Measurements from ENCODE around the gene WDFY4.

Gene WDFY4

DNA sequence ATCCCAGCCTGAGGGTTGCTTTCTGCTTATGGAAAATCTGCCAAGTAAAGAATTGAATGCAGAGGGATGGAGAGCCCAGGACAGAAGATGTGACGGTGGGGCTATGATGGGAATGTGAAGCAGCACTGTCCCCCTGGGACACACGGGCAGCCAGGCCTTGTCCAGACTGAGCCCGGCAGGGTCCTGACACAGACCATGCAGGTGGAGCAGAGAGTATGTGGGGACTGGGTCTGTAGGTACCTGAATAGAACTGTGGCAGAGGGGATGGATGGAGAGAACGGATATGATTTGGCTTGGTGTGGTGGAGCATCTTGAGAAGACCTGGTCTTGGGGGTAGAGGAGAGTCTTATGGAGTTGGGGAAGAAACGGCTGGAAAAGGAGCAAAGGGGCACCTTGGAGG is 255.7 kb downstream of the WDFY4 start:
- no peak overlapping the region for H3K4me3 ChIP-seq (ENCODE audit: low read depth, low read length)
- no peaks in the 10 kb centered on the region for H3K36me3 ChIP-seq (ENCODE audit: control insufficient read depth in 2 of 2, insufficient read depth in 1 of 2, low read length in 2 of 2)
- H3K4me1 ChIP-seq (ENCODE audit: control insufficient read depth, insufficient read depth, low read length): no peaks in the 10 kb centered on the region
- H3K9me3 ChIP-seq (ENCODE audit: control insufficient read depth, insufficient read depth, low read depth, low read length): no peaks in the 10 kb centered on the region
- CTCF ChIA-PET: no interaction called here
- POLR2A ChIA-PET: no interaction called here
- TF ChIP-seq, protein P1, sequence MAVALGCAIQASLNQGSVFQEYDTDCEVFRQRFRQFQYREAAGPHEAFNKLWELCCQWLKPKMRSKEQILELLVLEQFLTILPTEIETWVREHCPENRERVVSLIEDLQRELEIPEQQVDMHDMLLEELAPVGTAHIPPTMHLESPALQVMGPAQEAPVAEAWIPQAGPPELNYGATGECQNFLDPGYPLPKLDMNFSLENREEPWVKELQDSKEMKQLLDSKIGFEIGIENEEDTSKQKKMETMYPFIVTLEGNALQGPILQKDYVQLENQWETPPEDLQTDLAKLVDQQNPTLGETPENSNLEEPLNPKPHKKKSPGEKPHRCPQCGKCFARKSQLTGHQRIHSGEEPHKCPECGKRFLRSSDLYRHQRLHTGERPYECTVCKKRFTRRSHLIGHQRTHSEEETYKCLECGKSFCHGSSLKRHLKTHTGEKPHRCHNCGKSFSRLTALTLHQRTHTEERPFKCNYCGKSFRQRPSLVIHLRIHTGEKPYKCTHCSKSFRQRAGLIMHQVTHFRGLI (tag by site-specific recombination; IDR thresholded peaks at IDR 0.05): no peak
- TF ChIP-seq, protein P2, sequence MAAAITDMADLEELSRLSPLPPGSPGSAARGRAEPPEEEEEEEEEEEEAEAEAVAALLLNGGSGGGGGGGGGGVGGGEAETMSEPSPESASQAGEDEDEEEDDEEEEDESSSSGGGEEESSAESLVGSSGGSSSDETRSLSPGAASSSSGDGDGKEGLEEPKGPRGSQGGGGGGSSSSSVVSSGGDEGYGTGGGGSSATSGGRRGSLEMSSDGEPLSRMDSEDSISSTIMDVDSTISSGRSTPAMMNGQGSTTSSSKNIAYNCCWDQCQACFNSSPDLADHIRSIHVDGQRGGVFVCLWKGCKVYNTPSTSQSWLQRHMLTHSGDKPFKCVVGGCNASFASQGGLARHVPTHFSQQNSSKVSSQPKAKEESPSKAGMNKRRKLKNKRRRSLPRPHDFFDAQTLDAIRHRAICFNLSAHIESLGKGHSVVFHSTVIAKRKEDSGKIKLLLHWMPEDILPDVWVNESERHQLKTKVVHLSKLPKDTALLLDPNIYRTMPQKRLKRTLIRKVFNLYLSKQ (tag by site-specific recombination; IDR thresholded peaks at IDR 0.05; ENCODE audit: borderline replicate concordance): no peak
- TF ChIP-seq ZBTB21 (tag by site-specific recombination; IDR thresholded peaks at IDR 0.05) (no peak), ZSCAN30 (tag by site-specific recombination; IDR thresholded peaks at IDR 0.05) (no peak), BCL11A (tag by site-specific recombination; IDR thresholded peaks at IDR 0.05; ENCODE audit: low read depth) (no peak), ZNF792 (tag by site-specific recombination; IDR thresholded peaks at IDR 0.05) (no peak), ZNF248 (tag by site-specific recombination; IDR thresholded peaks at IDR 0.05) (no peak), GFI1B (tag by site-specific recombination; IDR thresholded peaks at IDR 0.05) (no peak), ZEB2 (tag by site-specific recombination; IDR thresholded peaks at IDR 0.05) (no peak), ZSCAN16 (tag by site-specific recombination; IDR thresholded peaks at IDR 0.05) (no peak), ZNF768 (tag by site-specific recombination; IDR thresholded peaks at IDR 0.05) (no peak), SP3 (tag by site-specific recombination; IDR thresholded peaks at IDR 0.05) (no peak), ZNF791 (tag by site-specific recombination; IDR thresholded peaks at IDR 0.05) (no peak), ZNF391 (tag by site-specific recombination; IDR thresholded peaks at IDR 0.05; ENCODE audit: borderline replicate concordance, low read depth) (no peak), ZNF558 (tag by site-specific recombination; IDR thresholded peaks at IDR 0.05) (no peak), MYNN (tag by site-specific recombination; IDR thresholded peaks at IDR 0.05; ENCODE audit: borderline replicate concordance) (no peak), ZBTB8A (tag by site-specific recombination; IDR thresholded peaks at IDR 0.05) (no peak)
- TF ChIP-seq, protein P3, sequence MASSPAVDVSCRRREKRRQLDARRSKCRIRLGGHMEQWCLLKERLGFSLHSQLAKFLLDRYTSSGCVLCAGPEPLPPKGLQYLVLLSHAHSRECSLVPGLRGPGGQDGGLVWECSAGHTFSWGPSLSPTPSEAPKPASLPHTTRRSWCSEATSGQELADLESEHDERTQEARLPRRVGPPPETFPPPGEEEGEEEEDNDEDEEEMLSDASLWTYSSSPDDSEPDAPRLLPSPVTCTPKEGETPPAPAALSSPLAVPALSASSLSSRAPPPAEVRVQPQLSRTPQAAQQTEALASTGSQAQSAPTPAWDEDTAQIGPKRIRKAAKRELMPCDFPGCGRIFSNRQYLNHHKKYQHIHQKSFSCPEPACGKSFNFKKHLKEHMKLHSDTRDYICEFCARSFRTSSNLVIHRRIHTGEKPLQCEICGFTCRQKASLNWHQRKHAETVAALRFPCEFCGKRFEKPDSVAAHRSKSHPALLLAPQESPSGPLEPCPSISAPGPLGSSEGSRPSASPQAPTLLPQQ (tag by site-specific recombination; IDR thresholded peaks at IDR 0.05): no peak
- H3K27ac ChIP-seq (ENCODE audit: extremely low read depth, low read depth, low read length): no peak overlapping the region

DNA sequence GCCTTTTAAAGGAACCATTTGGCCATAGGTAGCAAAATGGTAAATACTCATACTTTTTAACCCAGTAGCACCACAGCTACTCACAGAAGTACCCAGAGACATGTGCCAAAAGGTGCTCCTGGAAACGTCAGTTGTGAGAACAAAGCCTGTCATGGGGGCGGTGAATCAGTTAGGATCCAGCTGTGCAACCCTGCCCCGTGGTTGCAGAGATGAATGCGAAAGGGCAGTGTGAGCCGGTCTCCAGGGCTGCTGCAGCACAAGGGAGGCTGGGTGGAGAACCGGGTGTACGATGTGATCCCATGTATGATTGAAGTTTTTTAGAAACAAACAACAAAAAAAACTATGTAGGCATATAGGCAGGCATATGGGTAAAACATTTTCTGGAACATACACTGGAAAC is 256.3 kb downstream of the WDFY4 start:
- CTCF ChIA-PET: no interaction called here

More for the DNA sequence above, 256.3 kb downstream of the WDFY4 start:
- POLR2A ChIA-PET: no interaction called here
- no peaks in the 10 kb centered on the region for H3K9me3 ChIP-seq (ENCODE audit: control insufficient read depth, insufficient read depth, low read depth, low read length)
- no peaks in the 10 kb centered on the region for H3K4me1 ChIP-seq (ENCODE audit: control insufficient read depth, insufficient read depth, low read length)
- no peak overlapping the region for H3K27ac ChIP-seq (ENCODE audit: extremely low read depth, low read depth, low read length)
- H3K4me3 ChIP-seq (ENCODE audit: low read depth, low read length): no peak overlapping the region
- no peak for TF ChIP-seq TRIM28 (IDR thresholded peaks at IDR 0.05; ENCODE audit: borderline replicate concordance, low read length)
- TF ChIP-seq, protein P4, sequence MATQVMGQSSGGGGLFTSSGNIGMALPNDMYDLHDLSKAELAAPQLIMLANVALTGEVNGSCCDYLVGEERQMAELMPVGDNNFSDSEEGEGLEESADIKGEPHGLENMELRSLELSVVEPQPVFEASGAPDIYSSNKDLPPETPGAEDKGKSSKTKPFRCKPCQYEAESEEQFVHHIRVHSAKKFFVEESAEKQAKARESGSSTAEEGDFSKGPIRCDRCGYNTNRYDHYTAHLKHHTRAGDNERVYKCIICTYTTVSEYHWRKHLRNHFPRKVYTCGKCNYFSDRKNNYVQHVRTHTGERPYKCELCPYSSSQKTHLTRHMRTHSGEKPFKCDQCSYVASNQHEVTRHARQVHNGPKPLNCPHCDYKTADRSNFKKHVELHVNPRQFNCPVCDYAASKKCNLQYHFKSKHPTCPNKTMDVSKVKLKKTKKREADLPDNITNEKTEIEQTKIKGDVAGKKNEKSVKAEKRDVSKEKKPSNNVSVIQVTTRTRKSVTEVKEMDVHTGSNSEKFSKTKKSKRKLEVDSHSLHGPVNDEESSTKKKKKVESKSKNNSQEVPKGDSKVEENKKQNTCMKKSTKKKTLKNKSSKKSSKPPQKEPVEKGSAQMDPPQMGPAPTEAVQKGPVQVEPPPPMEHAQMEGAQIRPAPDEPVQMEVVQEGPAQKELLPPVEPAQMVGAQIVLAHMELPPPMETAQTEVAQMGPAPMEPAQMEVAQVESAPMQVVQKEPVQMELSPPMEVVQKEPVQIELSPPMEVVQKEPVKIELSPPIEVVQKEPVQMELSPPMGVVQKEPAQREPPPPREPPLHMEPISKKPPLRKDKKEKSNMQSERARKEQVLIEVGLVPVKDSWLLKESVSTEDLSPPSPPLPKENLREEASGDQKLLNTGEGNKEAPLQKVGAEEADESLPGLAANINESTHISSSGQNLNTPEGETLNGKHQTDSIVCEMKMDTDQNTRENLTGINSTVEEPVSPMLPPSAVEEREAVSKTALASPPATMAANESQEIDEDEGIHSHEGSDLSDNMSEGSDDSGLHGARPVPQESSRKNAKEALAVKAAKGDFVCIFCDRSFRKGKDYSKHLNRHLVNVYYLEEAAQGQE (tag by site-specific recombination; IDR thresholded peaks at IDR 0.05): no peak
- H3K36me3 ChIP-seq (ENCODE audit: control insufficient read depth in 2 of 2, insufficient read depth in 1 of 2, low read length in 2 of 2): no peaks in the 10 kb centered on the region

Data from HEK293 (cell line).